ENCODE measurements around the gene BMPR1A. TPM values are rescaled to one million over a fixed set of nuclear protein-coding genes. Genes with fewer than 3 reads are reported as not detected.

Gene BMPR1A
- polyA plus RNA-seq, 1 donor (not counting 4 experiments of a cell fraction or from before 2014, with no cell fraction given) = 22.2 TPM

GRCh38 chr10:86708783-86709380, 47.5 kb upstream of the BMPR1A start:
- Histone ChIP-seq H3K4me3 (ENCODE audit: control insufficient read depth in 2 of 3, extremely low read depth in 1 of 3, insufficient read depth in 2 of 3, low read depth in 1 of 3, low read length in 3 of 3) (no peak overlapping the region), H3K4me1 (ENCODE audit: control insufficient read depth, extremely low read depth, insufficient read depth, low read length) (peaks cover 13% of the 10 kb centered on the region), H2AFZ (ENCODE audit: control insufficient read depth, low read length) (no peak overlapping the region), H3K4me2 (ENCODE audit: control insufficient read depth, extremely low read depth, insufficient read depth, low read depth, low read length) (no peak overlapping the region), H3K9me3 (ENCODE audit: control insufficient read depth, low read depth, low read length) (no peaks in the 10 kb centered on the region), H3K36me3 (ENCODE audit: control insufficient read depth in 2 of 2, extremely low read depth in 1 of 2, insufficient read depth in 2 of 2, low read length in 2 of 2) (no peaks in the 10 kb centered on the region), H3K79me2 (ENCODE audit: control insufficient read depth, insufficient read depth, low read length) (no peaks in the 10 kb centered on the region), H4K20me1 (ENCODE audit: control insufficient read depth, extremely low read depth, insufficient read depth, low read length) (no peaks in the 10 kb centered on the region), H3K27ac (ENCODE audit: control insufficient read depth, insufficient read depth, low read length) (no peak overlapping the region), H3K9ac (ENCODE audit: control insufficient read depth, extremely low read depth, insufficient read depth, low read length) (no peak overlapping the region), H3K9me1 (ENCODE audit: control insufficient read depth, extremely low read depth, insufficient read depth, low read length) (no peaks in the 10 kb centered on the region), H3K27me3 (ENCODE audit: control insufficient read depth, extremely low read depth, insufficient read depth, low read length) (no peaks in the 10 kb centered on the region)
- dilution Hi-C loops (cut with MboI; ENCODE audit: extremely low pct_ligation_motif_present, low sequenced_read_pairs) = no loop called here
- FAIRE-seq (no peak), DNase-seq (ENCODE audit: low read depth, low spot score) (no peak)
- TF ChIP-seq EZH2 (IDR thresholded peaks at IDR 0.05; ENCODE audit: low read length) (no peak), CTCF (optimal IDR thresholded peaks at IDR 0.05 in 1 of 3, IDR thresholded peaks at IDR 0.05 in 1 of 3, conservative IDR thresholded peaks at IDR 0.05 in 1 of 3; ENCODE audit: extremely low read depth in 1 of 3, insufficient read depth in 2 of 3, low read length in 3 of 3) (no peak)

- Histone ChIP-seq H3K4me1 (ENCODE audit: control insufficient read depth, extremely low read depth, insufficient read depth, low read length) (peaks cover 13% of the 10 kb centered on the region), H3K27me3 (ENCODE audit: control insufficient read depth, extremely low read depth, insufficient read depth, low read length) (no peaks in the 10 kb centered on the region), H3K9me1 (ENCODE audit: control insufficient read depth, extremely low read depth, insufficient read depth, low read length) (no peaks in the 10 kb centered on the region), H3K27ac (ENCODE audit: control insufficient read depth, insufficient read depth, low read length) (no peak overlapping the region), H3K36me3 (ENCODE audit: control insufficient read depth in 2 of 2, extremely low read depth in 1 of 2, insufficient read depth in 2 of 2, low read length in 2 of 2) (no peaks in the 10 kb centered on the region), H2AFZ (ENCODE audit: control insufficient read depth, low read length) (no peak overlapping the region), H3K4me3 (ENCODE audit: control insufficient read depth in 2 of 3, extremely low read depth in 1 of 3, insufficient read depth in 2 of 3, low read depth in 1 of 3, low read length in 3 of 3) (no peak overlapping the region), H3K9me3 (ENCODE audit: control insufficient read depth, low read depth, low read length) (no peaks in the 10 kb centered on the region), H3K9ac (ENCODE audit: control insufficient read depth, extremely low read depth, insufficient read depth, low read length) (no peak overlapping the region), H3K79me2 (ENCODE audit: control insufficient read depth, insufficient read depth, low read length) (no peaks in the 10 kb centered on the region), H3K4me2 (ENCODE audit: control insufficient read depth, extremely low read depth, insufficient read depth, low read depth, low read length) (no peak overlapping the region), H4K20me1 (ENCODE audit: control insufficient read depth, extremely low read depth, insufficient read depth, low read length) (no peaks in the 10 kb centered on the region)
- no peak for DNase-seq (ENCODE audit: low read depth, low spot score)
- dilution Hi-C loops (cut with MboI; ENCODE audit: extremely low pct_ligation_motif_present, low sequenced_read_pairs) = no loop called here
- TF ChIP-seq CTCF (optimal IDR thresholded peaks at IDR 0.05 in 1 of 3, IDR thresholded peaks at IDR 0.05 in 1 of 3, conservative IDR thresholded peaks at IDR 0.05 in 1 of 3; ENCODE audit: extremely low read depth in 1 of 3, insufficient read depth in 2 of 3, low read length in 3 of 3) = no peak
- no peak for TF ChIP-seq EZH2 (IDR thresholded peaks at IDR 0.05; ENCODE audit: low read length)
- FAIRE-seq = no peak
Observed at GRCh38 chr10:86709396-86710185, 46.8 kb upstream of the BMPR1A start.
